ACC112 (cell line): ENCODE measurements around the gene PRKCZ.

Experiments
- H2AFZ ChIP-seq: fragments of 200-600 bp; sonication (generic); one replicate; pipeline ENCODE4 v1.6.0; 2017; ENCODE audit warnings: antibody characterized with exemption, low read length; ENCODE audit not compliant: unreplicated experiment
- H3K27ac ChIP-seq: fragments of 200-600 bp; sonication (generic); 2 replicates; pipeline ENCODE4 v1.5.1; 2014; ENCODE audit warnings: low read depth, mild to moderate bottlenecking, antibody characterized with exemption, low read length, moderate library complexity
- H3K27me3 ChIP-seq: fragments of 200-600 bp; sonication (generic); 2 replicates; pipeline ENCODE4 v1.6.1; 2014; ENCODE audit warnings: mild to moderate bottlenecking, antibody characterized with exemption, low read length, moderate library complexity, mixed read lengths; ENCODE audit not compliant: insufficient read depth
- H3K36me3 ChIP-seq: fragments of 200-600 bp; sonication (generic); 2 replicates; pipeline ENCODE4 v1.6.1; 2016; ENCODE audit warnings: mild to moderate bottlenecking, antibody characterized with exemption, low read length, moderate library complexity, mixed read lengths; ENCODE audit not compliant: insufficient read depth
- H3K4me1 ChIP-seq: fragments of 200-600 bp; sonication (generic); one replicate; pipeline ENCODE4 v1.6.1; 2016; ENCODE audit warnings: low read length, mixed read lengths; ENCODE audit not compliant: insufficient read depth, unreplicated experiment, control insufficient read depth
- H3K4me3 ChIP-seq: fragments of 200-600 bp; sonication (generic); 2 replicates; pipeline ENCODE4 v1.5.1; 2014; ENCODE audit warnings: mild to moderate bottlenecking, low read depth, low read length
- H3K79me2 ChIP-seq: fragments of 200-600 bp; sonication (generic); one replicate; pipeline ENCODE4 v1.6.0; 2016; ENCODE audit warnings: low read length; ENCODE audit not compliant: control insufficient read depth, unreplicated experiment, insufficient read depth

The PRKCZ gene

GRCh38 chr1:2229037-2229864 lies 179.0 kb downstream of the PRKCZ start:
- Histone ChIP-seq H3K4me1 (peaks cover 22% of the 10 kb centered on the region), H3K4me3 (peak overlapping the region; percentile 93), H2AFZ (no peak overlapping the region), H3K27me3 (no peaks in the 10 kb centered on the region), H3K27ac (peak overlapping the region; percentile 56), H3K79me2 (peaks cover 56% of the 10 kb centered on the region), H3K36me3 (no peaks in the 10 kb centered on the region)

GRCh38 chr1:2229911-2230731 lies 179.9 kb downstream of the PRKCZ start:
- Histone ChIP-seq H2AFZ (no peak overlapping the region), H3K4me3 (peak overlapping the region; percentile 93), H3K79me2 (peaks cover 61% of the 10 kb centered on the region), H3K27ac (peak overlapping the region; percentile 56), H3K4me1 (peaks cover 24% of the 10 kb centered on the region), H3K27me3 (no peaks in the 10 kb centered on the region), H3K36me3 (no peaks in the 10 kb centered on the region)

GRCh38 chr1:2230781-2231531 lies 180.7 kb downstream of the PRKCZ start:
- H3K27ac ChIP-seq, result peak overlapping the region; percentile 56
- peaks cover 70% of the 10 kb centered on the region for H3K79me2 ChIP-seq
- H3K27me3 ChIP-seq, result no peaks in the 10 kb centered on the region
- H3K4me3 ChIP-seq, result peak overlapping the region; percentile 93
- H2AFZ ChIP-seq, result no peak overlapping the region
- no peaks in the 10 kb centered on the region for H3K36me3 ChIP-seq
- H3K4me1 ChIP-seq, result peaks cover 32% of the 10 kb centered on the region

- Histone ChIP-seq H3K79me2 (peaks cover 76% of the 10 kb centered on the region), H2AFZ (no peak overlapping the region), H3K27ac (peak overlapping the region; percentile 43; the same call in 1 of the 2 replicates), H3K4me1 (peaks cover 34% of the 10 kb centered on the region), H3K27me3 (no peaks in the 10 kb centered on the region), H3K36me3 (no peaks in the 10 kb centered on the region), H3K4me3 (peak overlapping the region; percentile 93)
These were observed 181.5 kb downstream of the PRKCZ start for GRCh38 chr1:2231532-2232254.

DNA sequence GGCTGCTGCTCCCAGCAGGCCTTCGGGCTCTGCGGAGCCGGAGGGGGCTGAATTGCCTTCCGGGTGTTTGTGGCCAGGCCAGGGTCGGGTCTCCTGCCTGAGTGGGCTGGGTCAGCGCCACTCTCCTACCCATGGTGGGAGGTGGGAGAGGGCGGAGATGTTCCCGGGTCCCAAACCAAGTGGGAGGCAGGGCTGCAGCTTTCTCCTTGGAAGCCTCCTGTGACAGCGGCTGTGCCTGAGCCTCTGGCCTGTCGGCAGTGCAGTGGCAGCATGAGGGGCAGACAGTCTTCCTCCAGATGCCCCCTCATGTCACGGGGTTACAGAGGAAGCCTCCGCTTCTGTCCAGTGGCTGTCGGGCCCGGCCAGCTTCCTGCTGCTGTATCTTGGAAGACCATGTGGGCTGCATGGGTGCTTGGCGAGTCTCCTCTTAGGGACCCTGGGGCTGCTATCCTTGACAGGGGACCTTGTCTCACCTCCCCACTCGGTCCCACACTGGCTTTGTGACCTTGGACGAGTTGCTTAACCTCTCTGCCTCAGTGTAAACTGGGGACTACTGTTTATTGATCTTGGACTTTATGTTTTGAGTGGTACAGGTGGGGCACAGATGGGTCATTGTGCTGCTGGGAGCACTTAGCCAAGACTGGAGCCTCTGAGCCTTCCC lies 182.2 kb downstream of the PRKCZ start:
- Histone ChIP-seq H2AFZ (no peak overlapping the region), H3K79me2 (peaks cover 82% of the 10 kb centered on the region), H3K27me3 (no peaks in the 10 kb centered on the region), H3K27ac (peak overlapping the region; percentile 19; the same call in 1 of the 2 replicates), H3K36me3 (no peaks in the 10 kb centered on the region), H3K4me1 (peaks cover 39% of the 10 kb centered on the region), H3K4me3 (peak overlapping the region; percentile 93)

- H3K4me1 ChIP-seq, result peaks cover 43% of the 10 kb centered on the region
- no peaks in the 10 kb centered on the region for H3K27me3 ChIP-seq
- H3K79me2 ChIP-seq, result peaks cover 88% of the 10 kb centered on the region
- no peak overlapping the region for H2AFZ ChIP-seq
- H3K36me3 ChIP-seq, result no peaks in the 10 kb centered on the region
- peak overlapping the region; percentile 93 for H3K4me3 ChIP-seq
- H3K27ac ChIP-seq, result peak overlapping the region; percentile 73; the same call in 1 of the 2 replicates
These were observed 182.8 kb downstream of the PRKCZ start for GRCh38 chr1:2232916-2233438.

GRCh38 chr1:2233468-2233867 lies 183.3 kb downstream of the PRKCZ start:
- Histone ChIP-seq H3K27ac (peak overlapping the region; percentile 73; the same call in 1 of the 2 replicates), H3K4me1 (peaks cover 43% of the 10 kb centered on the region), H2AFZ (no peak overlapping the region), H3K36me3 (no peaks in the 10 kb centered on the region), H3K4me3 (peak overlapping the region; percentile 93), H3K79me2 (peaks cover 93% of the 10 kb centered on the region), H3K27me3 (no peaks in the 10 kb centered on the region)

DNA sequence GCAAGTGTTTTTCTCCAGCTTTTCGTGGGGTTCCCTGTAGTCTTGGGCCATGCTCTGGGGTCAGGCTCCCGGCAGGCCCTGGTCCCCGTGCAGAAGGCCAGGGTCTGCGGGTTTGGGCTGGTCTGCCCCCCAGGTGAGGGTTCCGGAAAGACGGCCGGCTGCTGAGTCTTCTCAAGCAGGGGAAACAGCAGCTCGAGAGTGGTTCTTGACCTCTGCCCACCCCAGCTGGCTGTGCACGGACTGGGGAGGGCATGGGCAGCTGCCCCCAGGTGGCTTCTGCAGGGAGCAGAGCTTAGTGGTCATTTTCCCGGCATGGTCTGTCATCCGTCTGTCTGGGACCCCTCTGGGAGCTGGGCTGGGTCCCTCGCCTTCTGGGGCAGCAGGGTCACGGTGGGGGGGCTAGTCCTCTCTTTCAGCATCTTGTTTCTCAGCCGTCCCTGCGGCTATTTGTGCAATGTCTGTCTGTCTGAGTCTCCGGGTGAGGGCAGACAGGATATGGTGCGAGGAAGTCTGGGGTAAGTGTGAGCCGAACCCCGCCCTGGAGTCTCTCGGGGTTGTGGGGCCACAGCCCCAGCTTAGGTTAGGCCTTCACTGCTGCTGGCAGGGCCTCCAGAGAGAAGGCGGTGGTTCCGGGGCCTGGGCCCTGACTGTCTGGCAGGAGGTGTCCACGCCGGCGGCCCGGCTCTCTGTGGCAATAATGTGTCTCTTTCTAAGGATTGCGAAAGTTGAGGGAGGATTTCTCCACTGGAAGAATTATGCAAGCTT lies 184.0 kb downstream of the PRKCZ start:
- H3K4me3 ChIP-seq, result peak overlapping the region; percentile 93
- no peak overlapping the region for H2AFZ ChIP-seq
- peaks cover 43% of the 10 kb centered on the region for H3K4me1 ChIP-seq
- no peaks in the 10 kb centered on the region for H3K36me3 ChIP-seq
- peak overlapping the region; percentile 73 for H3K27ac ChIP-seq
- peaks cover 94% of the 10 kb centered on the region for H3K79me2 ChIP-seq
- H3K27me3 ChIP-seq, result no peaks in the 10 kb centered on the region

DNA sequence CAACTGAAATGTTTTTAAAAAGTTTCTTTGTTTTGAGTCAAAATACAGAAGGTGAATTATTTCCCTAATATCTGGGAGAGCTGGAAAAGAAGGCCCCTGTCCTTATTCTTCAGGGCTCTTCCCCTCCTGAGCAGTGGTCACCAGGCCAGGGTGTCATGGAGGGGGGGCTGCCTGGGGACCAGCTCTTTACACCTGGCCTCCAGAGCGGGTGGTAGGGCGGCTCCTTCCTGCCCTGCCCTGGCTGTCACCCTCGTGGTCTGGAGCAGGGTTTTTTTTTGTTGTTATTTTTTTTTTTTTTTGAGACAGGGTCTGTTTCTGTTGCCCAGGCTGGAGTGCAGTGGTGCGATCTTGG lies 184.5 kb downstream of the PRKCZ start:
- H3K4me3 ChIP-seq, result peak overlapping the region; percentile 27
- peaks cover 49% of the 10 kb centered on the region for H3K4me1 ChIP-seq
- no peaks in the 10 kb centered on the region for H3K27me3 ChIP-seq
- no peaks in the 10 kb centered on the region for H3K36me3 ChIP-seq
- peak overlapping the region; percentile 73 for H3K27ac ChIP-seq
- H3K79me2 ChIP-seq, result peaks cover 94% of the 10 kb centered on the region
- H2AFZ ChIP-seq, result no peak overlapping the region
